ENCODE data around the gene DUSP7. TPM values are rescaled to one million over a fixed set of nuclear protein-coding genes. Genes with fewer than 3 reads are reported as not detected.

The DUSP7 gene
- total RNA-seq, 1 donor from 2014 or later = 2.4 TPM

DNA sequence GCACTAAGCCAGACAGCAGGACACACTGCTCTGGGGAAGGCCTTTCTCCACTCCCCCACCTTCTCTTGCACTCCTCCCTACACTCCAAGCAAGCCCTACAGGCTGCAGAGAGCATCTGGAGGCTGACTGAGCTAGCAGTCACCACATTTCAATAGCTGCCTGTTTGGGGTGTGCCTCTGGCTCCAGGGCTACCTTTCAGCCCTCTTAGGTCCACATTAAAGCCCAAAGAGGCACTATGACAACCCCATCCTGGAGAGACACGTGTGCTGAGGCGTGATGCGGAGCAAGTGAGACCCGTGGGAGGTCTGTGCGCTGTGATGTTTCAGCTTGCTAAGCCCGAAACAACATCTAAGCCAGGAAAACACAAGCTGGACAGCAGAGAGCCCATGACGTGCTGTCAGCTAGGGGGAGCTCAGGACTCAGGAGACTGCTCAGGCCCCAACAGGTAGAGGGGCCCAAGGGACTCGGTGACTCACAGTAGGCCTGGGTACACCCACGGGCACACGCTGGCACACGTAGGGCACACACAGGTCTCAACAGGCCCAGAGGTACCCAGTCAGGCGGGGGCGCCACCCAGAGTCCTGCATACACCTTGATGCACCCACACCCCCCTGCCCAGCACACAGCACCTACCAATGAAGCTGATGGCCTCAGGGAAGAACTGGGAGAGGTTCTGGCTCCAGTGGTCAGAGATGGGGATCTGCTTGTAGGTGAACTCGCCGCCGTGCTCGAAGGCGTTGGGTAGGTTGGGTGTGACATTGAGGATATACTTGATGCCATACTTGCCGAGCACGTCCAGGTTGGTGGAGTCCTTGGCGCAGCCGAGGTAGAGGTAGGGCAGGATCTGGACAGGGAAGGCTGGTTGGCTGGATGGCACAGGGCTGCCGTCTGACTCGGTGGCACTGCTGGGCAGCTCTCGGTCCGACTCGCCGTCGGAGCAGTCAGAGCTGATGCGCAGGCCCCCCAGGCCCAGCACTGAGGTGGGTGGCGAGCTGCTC lies 2.8 kb downstream of the DUSP7 start:
- Histone ChIP-seq H3F3A (ENCODE audit: low read depth) (peaks cover 25% of the 10 kb centered on the region), H3K79me2 (ENCODE audit: low read depth) (peaks cover 14% of the 10 kb centered on the region), H3K9me3 (ENCODE audit: low read depth) (no peaks in the 10 kb centered on the region), H3K36me3 (no peaks in the 10 kb centered on the region), H3K4me2 (peak overlapping the region; percentile 49), H3K4me3 (no peak overlapping the region), H3K27ac (no peak overlapping the region), H3K9ac (no peak overlapping the region), H2AFZ (replicated peaks) (no peak overlapping the region), H3K4me1 (peaks cover 15% of the 10 kb centered on the region), H3K27me3 (peaks cover 15% of the 10 kb centered on the region), H4K20me1 (ENCODE audit: low read depth) (peaks cover 6% of the 10 kb centered on the region)
- Mint-ChIP-seq H3K36me3 (peaks cover 2% of the 10 kb centered on the region), H3K4me1 (peaks cover 24% of the 10 kb centered on the region), H3K9me3 (no peaks in the 10 kb centered on the region), H3K4me3 (peak overlapping the region; percentile 73), H3K27ac (no peak overlapping the region), H3K27me3 (ENCODE audit: insufficient read depth, low read depth) (peaks cover 2% of the 10 kb centered on the region)
- TF ChIP-seq EZH2 (IDR thresholded peaks at IDR 0.05) = no peak
- TF ChIP-seq, protein P1, sequence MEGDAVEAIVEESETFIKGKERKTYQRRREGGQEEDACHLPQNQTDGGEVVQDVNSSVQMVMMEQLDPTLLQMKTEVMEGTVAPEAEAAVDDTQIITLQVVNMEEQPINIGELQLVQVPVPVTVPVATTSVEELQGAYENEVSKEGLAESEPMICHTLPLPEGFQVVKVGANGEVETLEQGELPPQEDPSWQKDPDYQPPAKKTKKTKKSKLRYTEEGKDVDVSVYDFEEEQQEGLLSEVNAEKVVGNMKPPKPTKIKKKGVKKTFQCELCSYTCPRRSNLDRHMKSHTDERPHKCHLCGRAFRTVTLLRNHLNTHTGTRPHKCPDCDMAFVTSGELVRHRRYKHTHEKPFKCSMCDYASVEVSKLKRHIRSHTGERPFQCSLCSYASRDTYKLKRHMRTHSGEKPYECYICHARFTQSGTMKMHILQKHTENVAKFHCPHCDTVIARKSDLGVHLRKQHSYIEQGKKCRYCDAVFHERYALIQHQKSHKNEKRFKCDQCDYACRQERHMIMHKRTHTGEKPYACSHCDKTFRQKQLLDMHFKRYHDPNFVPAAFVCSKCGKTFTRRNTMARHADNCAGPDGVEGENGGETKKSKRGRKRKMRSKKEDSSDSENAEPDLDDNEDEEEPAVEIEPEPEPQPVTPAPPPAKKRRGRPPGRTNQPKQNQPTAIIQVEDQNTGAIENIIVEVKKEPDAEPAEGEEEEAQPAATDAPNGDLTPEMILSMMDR (IDR thresholded peaks at IDR 0.05) = peak; percentile 19
- peak; percentile 44 for DNase-seq (ENCODE audit: low spot score)

DNA sequence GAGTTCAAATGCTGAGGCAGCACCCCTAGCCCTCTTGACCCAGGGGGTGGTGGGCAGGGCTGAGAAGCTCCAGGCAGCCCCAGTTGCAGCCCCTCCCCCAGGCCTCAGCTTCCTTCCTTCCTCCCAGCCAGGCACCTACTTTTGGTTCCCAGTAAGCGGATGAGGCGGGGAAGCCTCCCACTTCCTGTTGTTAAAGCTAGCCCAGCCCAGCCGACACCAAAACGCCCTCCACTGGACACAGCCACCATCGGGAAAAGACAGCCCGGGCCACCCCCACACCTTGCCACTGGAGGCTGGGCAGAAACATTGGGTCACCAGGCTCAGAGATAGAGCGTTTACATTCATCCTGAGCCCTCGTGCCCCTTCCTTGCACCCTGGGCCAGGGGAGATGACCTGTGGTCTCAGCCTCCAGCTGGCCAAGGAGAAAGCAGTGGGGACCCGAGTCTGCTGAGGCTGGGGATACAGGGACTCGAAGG lies 3.5 kb downstream of the DUSP7 start:
- peaks cover 12% of the 10 kb centered on the region for H3K4me1 ChIP-seq

DNA sequence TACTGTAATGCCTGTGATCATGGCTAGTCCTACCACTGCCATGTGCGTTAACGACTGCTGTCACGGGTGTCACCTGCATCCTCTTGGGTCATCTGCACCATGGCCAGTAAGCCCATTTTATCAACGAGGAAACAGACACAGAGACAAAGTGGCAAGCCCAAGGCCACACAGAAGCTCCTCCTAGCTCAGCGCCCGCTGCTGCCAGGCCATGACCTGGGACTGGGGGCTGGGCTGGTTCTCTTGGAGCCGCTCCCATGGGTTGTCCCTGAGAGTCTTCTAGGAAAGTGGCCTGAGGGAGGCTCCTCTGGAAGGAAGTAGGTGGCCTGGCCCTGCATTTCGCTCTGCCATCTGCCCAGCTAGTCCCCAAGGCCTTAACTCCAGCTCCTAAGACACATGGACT lies 4.9 kb downstream of the DUSP7 start:
- Histone ChIP-seq H3K4me1 (peaks cover 8% of the 10 kb centered on the region), H3K36me3 (no peaks in the 10 kb centered on the region), H3K27me3 (peaks cover 6% of the 10 kb centered on the region), H3K9me3 (ENCODE audit: low read depth) (no peaks in the 10 kb centered on the region), H2AFZ (replicated peaks) (no peak overlapping the region), H3K4me2 (no peak overlapping the region), H3K4me3 (no peak overlapping the region), H4K20me1 (ENCODE audit: low read depth) (peaks cover 6% of the 10 kb centered on the region), H3F3A (ENCODE audit: low read depth) (peaks cover 18% of the 10 kb centered on the region), H3K27ac (no peak overlapping the region), H3K9ac (no peak overlapping the region), H3K79me2 (ENCODE audit: low read depth) (peaks cover 14% of the 10 kb centered on the region)
- peaks cover 4% of the 10 kb centered on the region for H3K27me3 Mint-ChIP-seq (ENCODE audit: insufficient read depth, low read depth)
- H3K9me3 Mint-ChIP-seq = no peaks in the 10 kb centered on the region
- no peak overlapping the region for H3K4me3 Mint-ChIP-seq
- H3K4me1 Mint-ChIP-seq = peaks cover 22% of the 10 kb centered on the region
- TF ChIP-seq, protein P1 (IDR thresholded peaks at IDR 0.05) = no peak
- TF ChIP-seq EZH2phosphoT487 (IDR thresholded peaks at IDR 0.05) (no peak), EZH2 (IDR thresholded peaks at IDR 0.05) (no peak)
- no peak overlapping the region for H3K27ac Mint-ChIP-seq
- H3K36me3 Mint-ChIP-seq = peaks cover 2% of the 10 kb centered on the region
- DNase-seq (ENCODE audit: low spot score) = no peak

More for the DNA sequence above, 3.5 kb downstream of the DUSP7 start:
- TF ChIP-seq, protein P1 (IDR thresholded peaks at IDR 0.05) = peak; percentile 34
- TF ChIP-seq EZH2phosphoT487 (IDR thresholded peaks at IDR 0.05) = no peak
- Histone ChIP-seq H4K20me1 (ENCODE audit: low read depth) (peaks cover 6% of the 10 kb centered on the region), H3K4me3 (no peak overlapping the region), H3K27ac (no peak overlapping the region), H2AFZ (replicated peaks) (no peak overlapping the region), H3K9me3 (ENCODE audit: low read depth) (no peaks in the 10 kb centered on the region), H3K79me2 (ENCODE audit: low read depth) (peaks cover 14% of the 10 kb centered on the region), H3F3A (ENCODE audit: low read depth) (peaks cover 25% of the 10 kb centered on the region), H3K9ac (no peak overlapping the region), H3K36me3 (no peaks in the 10 kb centered on the region), H3K27me3 (peaks cover 7% of the 10 kb centered on the region), H3K4me2 (peak overlapping the region; percentile 49)
- peaks cover 24% of the 10 kb centered on the region for H3K4me1 Mint-ChIP-seq
- H3K9me3 Mint-ChIP-seq = no peaks in the 10 kb centered on the region
- no peak overlapping the region for H3K4me3 Mint-ChIP-seq
- peaks cover 4% of the 10 kb centered on the region for H3K27me3 Mint-ChIP-seq (ENCODE audit: insufficient read depth, low read depth)
- peaks cover 2% of the 10 kb centered on the region for H3K36me3 Mint-ChIP-seq
- no peak overlapping the region for H3K27ac Mint-ChIP-seq
- DNase-seq (ENCODE audit: low spot score) = peak; percentile 75
